Endothelial cell of umbilical vein (primary cell): ENCODE results near the gene SH3BP4. TPM values are rescaled to one million over a fixed set of nuclear protein-coding genes. Genes with fewer than 3 reads are reported as not detected.

Experiments used
- BruUV-seq: library from RNA; stranded (reverse); fragments of 400-500 nt; replicated peaks from 2 replicates; lab custom pipeline; 2021; lab: Mats Ljungman, UMichigan
- CTCF ChIA-PET: fragments of 300-600, 350-600 bp; sonication (Branson Sonifier 250); formaldehyde crosslinking; loops from one replicate; lab custom pipeline; 2021; ENCODE audit warnings: antibody characterized with exemption, inconsistent platforms; lab: Charles Lee
- POLR2A ChIA-PET: fragments of 300-600, 350-600 bp; sonication (Branson Sonifier 250); formaldehyde crosslinking; loops from one replicate; lab custom pipeline; 2021; ENCODE audit warnings: antibody characterized with exemption, inconsistent platforms; lab: Charles Lee
- DNase-seq: peaks from one replicate; pipeline ENCODE4 v3.0.0-alpha.2; 2011; ENCODE audit warnings: low read depth, low spot score
- FAIRE-seq: peaks from 2 replicates; lab custom pipeline; 2011; peaks lifted over from hg19 to GRCh38; lab: Jason Lieb, UNC
- H2AFZ ChIP-seq: 2 replicates; pipeline ENCODE4 v1.6.0; 2012; ENCODE audit warnings: low read depth, low read length, control low read depth, inconsistent platforms
- H3K27ac ChIP-seq: 2 replicates; pipeline ENCODE4 v1.5.1; 2011; ENCODE audit warnings: low read depth, mild to moderate bottlenecking, control low read depth, low read length, moderate library complexity; ENCODE audit not compliant: insufficient read depth
- H3K27me3 ChIP-seq, 2 experiments: 2 replicates each; pipeline versions ENCODE4 v1.6.0 to v1.6.1; 2011; ENCODE audit warnings: low read length in 2 of 2, mixed read lengths in 1 of 2; ENCODE audit not compliant: control insufficient read depth in 2 of 2, insufficient read depth in 2 of 2
- H3K36me3 ChIP-seq, 2 experiments: 2 replicates in 1 of 2; 3 replicates in 1 of 2; pipeline ENCODE4 v1.5.1; 2011; ENCODE audit warnings: low read length in 2 of 2, mild to moderate bottlenecking in 1 of 2, moderate library complexity in 1 of 2; ENCODE audit not compliant: control insufficient read depth in 2 of 2, insufficient read depth in 2 of 2; ENCODE audit errors: extremely low read depth in 1 of 2
- H3K4me1 ChIP-seq: 3 replicates; pipeline ENCODE4 v1.5.1; 2011; ENCODE audit warnings: mild to moderate bottlenecking, low read length; ENCODE audit not compliant: control insufficient read depth, insufficient read depth; ENCODE audit errors: extremely low read depth
- H3K4me2 ChIP-seq: 2 replicates; pipeline ENCODE4 v1.6.1; 2011; ENCODE audit warnings: low read length, control low read depth, mixed read lengths; ENCODE audit not compliant: insufficient read depth
- H3K4me3 ChIP-seq, 3 experiments: fragments of 200-600 bp in 1 of 3; sonication (generic), shearing (Covaris generic) in 1 of 3; replicated peaks in 1 of 3; 2 replicates each; pipeline ENCODE4 v1.5.1; 2011 to 2016; ENCODE audit warnings: control low read depth in 3 of 3, low read length in 3 of 3, mild to moderate bottlenecking in 2 of 3, inconsistent platforms in 1 of 3, low read depth in 1 of 3, moderate library complexity in 1 of 3; ENCODE audit not compliant: insufficient read depth in 1 of 3
- H3K79me2 ChIP-seq: 2 replicates; pipeline ENCODE4 v1.6.0; 2012; ENCODE audit warnings: low read length, inconsistent platforms; ENCODE audit not compliant: control insufficient read depth, insufficient read depth
- H3K9ac ChIP-seq: replicated peaks from 2 replicates; pipeline ENCODE3; 2011; ENCODE audit warnings: low read length, control low read depth; ENCODE audit not compliant: insufficient read depth; ENCODE audit errors: extremely low read depth
- H3K9me1 ChIP-seq: replicated peaks from 3 replicates; pipeline ENCODE4 v1.6.0; 2011; ENCODE audit warnings: mild to moderate bottlenecking, low read length; ENCODE audit not compliant: control insufficient read depth, insufficient read depth; ENCODE audit errors: extremely low read depth
- H3K9me3 ChIP-seq: replicated peaks from 2 replicates; pipeline ENCODE4 v1.5.1; 2012; ENCODE audit warnings: low read length, inconsistent platforms; ENCODE audit not compliant: control insufficient read depth, insufficient read depth
- H4K20me1 ChIP-seq: replicated peaks from 2 replicates; pipeline ENCODE3; 2011; ENCODE audit warnings: mild to moderate bottlenecking, low read length; ENCODE audit not compliant: control insufficient read depth, insufficient read depth; ENCODE audit errors: extremely low read depth
- JUN ChIP-seq: IDR thresholded peaks from 2 replicates; pipeline ENCODE4 v1.6.1; 2011; ENCODE audit warnings: borderline replicate concordance, low read depth; ENCODE audit not compliant: insufficient read length, insufficient read depth
- MAX ChIP-seq: IDR thresholded peaks from 2 replicates; pipeline ENCODE4 v1.6.1; 2011; ENCODE audit not compliant: insufficient read depth, insufficient read length
- MYC ChIP-seq: IDR thresholded peaks from one replicate; pipeline ENCODE4 v1.6.1; 2011; ENCODE audit warnings: mild to moderate bottlenecking, low read depth, low read length
- POLR2A ChIP-seq: IDR thresholded peaks from 2 replicates; pipeline ENCODE4 v1.6.1; 2012; ENCODE audit warnings: low read depth, mild to moderate bottlenecking, control low read depth, low read length
- POLR2AphosphoS5 ChIP-seq: IDR thresholded peaks from 2 replicates; pipeline ENCODE4 v1.6.1; 2012; ENCODE audit warnings: low read depth, mild to moderate bottlenecking, control low read depth, low read length, moderate library complexity; ENCODE audit not compliant: insufficient read depth
- dilution Hi-C: fragments of 300-500 bp; cut with MboI; formaldehyde crosslinking; loops from one replicate; pipeline ENCODE4 v1.15.0; 2019; ENCODE audit warnings: low sequenced_read_pairs; ENCODE audit not compliant: extremely low pct_ligation_motif_present
- intact Hi-C: fragments of 100-400 bp; cut with micrococcal nuclease; formaldehyde crosslinking; loops from one replicate; pipeline ENCODE4 v1.10.0; 2022
- polyA plus RNA-seq, 4 experiments: library from polyadenylated mRNA; depleted of rRNA in 3 of 4; stranded (reverse) in 3 of 4; unstranded in 1 of 4; fragments of >200 nt; gene quantifications; 2 replicates each; pipeline versions ENCODE4 v1.2.1 to v1.2.3, GENCODE V29; 2011 to 2012; ENCODE audit warnings: missing spikeins in 1 of 4
- total RNA-seq: library from RNA; stranded (reverse); gene quantifications from 2 replicates; pipeline ENCODE4 v1.2.3, GENCODE V29; 2021

SH3BP4 gene
- total and polyA plus RNA-seq, 2 donors (not counting 3 experiments of a cell fraction or from before 2014, with no cell fraction given) = 85.2 to 100.0 TPM

GRCh38 chr2:234947556-234947955 lies 4.3 kb upstream of the SH3BP4 start:
- ChIA-PET CTCF (interaction anchor here (1.2 kb wide), 1 partner anchor 106 kb away, joined by 3 read pairs; no protein-coding TSS in a partner anchor), POLR2A (no interaction called here)
- intact Hi-C loops = no loop called here

GRCh38 chr2:234949762-234950434 lies 1.9 kb upstream of the SH3BP4 start:
- intact Hi-C loops (loop anchor here (1.0 to 10.0 kb wide), 4 partner anchors 108 to 975 kb away; no protein-coding TSS in a partner anchor), dilution Hi-C loops (no loop called here)
- TF ChIP-seq POLR2A = no peak
- no peak for TF ChIP-seq MAX
- no peak for TF ChIP-seq JUN
- Histone ChIP-seq H3K27ac (no peak overlapping the region), H4K20me1 (no peaks in the 10 kb centered on the region), H2AFZ (no peak overlapping the region), H3K79me2 (peaks cover 30% of the 10 kb centered on the region), H3K9ac (no peak overlapping the region), H3K27me3 (no peaks in the 10 kb centered on the region), H3K4me2 (no peak overlapping the region), H3K9me1 (no peaks in the 10 kb centered on the region), H3K36me3 (no peaks in the 10 kb centered on the region), H3K4me1 (peaks cover 19% of the 10 kb centered on the region), H3K4me3 (no peak overlapping the region), H3K9me3 (no peaks in the 10 kb centered on the region)
- POLR2A ChIA-PET = interaction anchor here (0.6 kb wide), 1 partner anchor 282 kb away, joined by 4 read pairs; no protein-coding TSS in a partner anchor
- FAIRE-seq (no peak), DNase-seq (peak; percentile 14)
- CTCF ChIA-PET = interaction anchor here (0.7 to 1.8 kb wide), 13 partner anchors 20 to 405 kb away, joined by 3 to 10 read pairs (median 3); no protein-coding TSS in a partner anchor
- BruUV-seq = no TSS peak

More at GRCh38 chr2:234947556-234947955, 4.3 kb upstream of the SH3BP4 start:
- no peak for FAIRE-seq
- dilution Hi-C loops = no loop called here
- no peak overlapping the region for H3K9ac ChIP-seq
- TF ChIP-seq MYC (no peak), JUN (no peak), POLR2AphosphoS5 (no peak)
- no peaks in the 10 kb centered on the region for H3K9me3 ChIP-seq
- no peak for DNase-seq
- no peak overlapping the region for H3K4me2 ChIP-seq
- H3K36me3 ChIP-seq = no peaks in the 10 kb centered on the region
- H3K9me1 ChIP-seq = no peaks in the 10 kb centered on the region
- peaks cover 7% of the 10 kb centered on the region for H3K79me2 ChIP-seq
- H3K4me3 ChIP-seq = no peak overlapping the region
- H4K20me1 ChIP-seq = no peaks in the 10 kb centered on the region
- H3K27ac ChIP-seq = no peak overlapping the region
- peaks cover 6% of the 10 kb centered on the region for H3K4me1 ChIP-seq
- BruUV-seq = no TSS peak
- no peaks in the 10 kb centered on the region for H3K27me3 ChIP-seq
- no peak overlapping the region for H2AFZ ChIP-seq
